Sigmoid colon (tissue), 4 donors: ENCODE data around the gene LITAFD.

ENCODE experiments used
- EP300 ChIP-seq, 4 donors: sonication (generic); formaldehyde crosslinking; IDR thresholded peaks; one replicate each; pipeline ENCODE4 v1.6.1; 2017; ENCODE audit warnings: antibody characterized with exemption in 4 of 4
- POLR2A ChIP-seq, 2 donors: fragments of 450-650 bp; IDR thresholded peaks; one replicate each; pipeline ENCODE4 v1.6.1; 2016; ENCODE audit warnings: antibody characterized with exemption in 2 of 2, mild to moderate bottlenecking in 2 of 2, moderate library complexity in 2 of 2
- POLR2AphosphoS5 ChIP-seq, 4 donors: sonication (generic); formaldehyde crosslinking; IDR thresholded peaks; one replicate each; pipeline ENCODE4 v1.6.1; 2017; ENCODE audit warnings: antibody characterized with exemption in 4 of 4
- TF ChIP-seq, protein P1 (sequence below), 4 experiments: fragments of 450-650 bp in 3 of 4; fragments of 200-600 bp in 1 of 4; IDR thresholded peaks; one replicate each; pipeline ENCODE4 v1.5.1; 2016 to 2019; ENCODE audit warnings: antibody characterized with exemption in 4 of 4, mild to moderate bottlenecking in 3 of 4, moderate library complexity in 2 of 4

DNA sequence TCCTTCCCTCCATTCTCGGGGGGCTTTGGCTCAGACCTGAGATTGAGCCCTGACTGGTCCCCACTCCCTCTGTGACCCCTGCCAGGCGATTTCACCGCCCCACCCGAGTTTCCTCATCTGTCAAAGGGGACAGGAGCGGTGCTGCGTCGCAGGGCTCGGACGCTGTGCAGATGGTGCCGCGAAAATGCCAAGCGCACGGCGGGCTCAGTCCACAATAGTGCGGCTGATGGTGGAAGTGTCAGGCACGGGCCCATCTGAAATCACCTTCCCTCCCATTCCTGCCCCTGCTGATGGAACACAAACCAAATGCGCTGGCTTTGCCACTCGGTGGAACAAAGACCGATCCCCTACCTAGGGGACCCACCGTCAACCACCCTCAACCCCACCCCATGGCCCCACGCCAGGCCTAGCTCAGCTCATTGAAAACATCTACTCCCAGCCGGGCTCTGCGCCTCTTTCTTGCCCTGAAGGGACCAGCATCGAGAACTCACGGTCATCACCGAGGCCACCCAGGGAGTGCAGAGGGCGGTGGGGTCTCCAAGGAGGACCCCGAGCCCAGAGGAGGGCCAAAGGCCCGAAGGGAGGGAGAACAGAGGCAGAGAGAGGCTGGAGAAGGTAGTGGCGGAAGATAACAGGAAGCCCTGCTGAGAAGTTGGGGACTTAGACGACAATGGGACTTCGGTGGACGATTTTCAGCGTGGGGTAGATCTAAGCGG, 14.8 kb upstream of the LITAFD start:
- TF ChIP-seq POLR2AphosphoS5 (IDR thresholded peaks at IDR 0.05) (peak in 1 of 4 donors; percentile 10), POLR2A (IDR thresholded peaks at IDR 0.05) (no peak), EP300 (IDR thresholded peaks at IDR 0.05) (no peak)
- TF ChIP-seq, protein P1, sequence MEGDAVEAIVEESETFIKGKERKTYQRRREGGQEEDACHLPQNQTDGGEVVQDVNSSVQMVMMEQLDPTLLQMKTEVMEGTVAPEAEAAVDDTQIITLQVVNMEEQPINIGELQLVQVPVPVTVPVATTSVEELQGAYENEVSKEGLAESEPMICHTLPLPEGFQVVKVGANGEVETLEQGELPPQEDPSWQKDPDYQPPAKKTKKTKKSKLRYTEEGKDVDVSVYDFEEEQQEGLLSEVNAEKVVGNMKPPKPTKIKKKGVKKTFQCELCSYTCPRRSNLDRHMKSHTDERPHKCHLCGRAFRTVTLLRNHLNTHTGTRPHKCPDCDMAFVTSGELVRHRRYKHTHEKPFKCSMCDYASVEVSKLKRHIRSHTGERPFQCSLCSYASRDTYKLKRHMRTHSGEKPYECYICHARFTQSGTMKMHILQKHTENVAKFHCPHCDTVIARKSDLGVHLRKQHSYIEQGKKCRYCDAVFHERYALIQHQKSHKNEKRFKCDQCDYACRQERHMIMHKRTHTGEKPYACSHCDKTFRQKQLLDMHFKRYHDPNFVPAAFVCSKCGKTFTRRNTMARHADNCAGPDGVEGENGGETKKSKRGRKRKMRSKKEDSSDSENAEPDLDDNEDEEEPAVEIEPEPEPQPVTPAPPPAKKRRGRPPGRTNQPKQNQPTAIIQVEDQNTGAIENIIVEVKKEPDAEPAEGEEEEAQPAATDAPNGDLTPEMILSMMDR (IDR thresholded peaks at IDR 0.05) = no peak
